Neutrophil (primary cell): Measurements from ENCODE around the gene JARID2.

Experiments
- H3K27ac ChIP-seq: fragments of 200-600 bp; sonication (generic); 2 replicates; pipeline ENCODE4 v1.5.1; 2016; ENCODE audit warnings: mild to moderate bottlenecking, moderate library complexity
- H3K27me3 ChIP-seq: fragments of 200-600 bp; sonication (generic); 2 replicates; pipeline ENCODE4 v1.6.0; 2016; ENCODE audit warnings: mild to moderate bottlenecking
- H3K36me3 ChIP-seq: fragments of 200-600 bp; sonication (generic); 2 replicates; pipeline ENCODE4 v1.5.1; 2017
- H3K4me1 ChIP-seq, 2 experiments: fragments of 200-600 bp in 1 of 2; sonication (generic) in 1 of 2; 1 replicate in 1 of 2; 2 replicates in 1 of 2; pipeline versions ENCODE4 v1.5.1 to v1.6.1; 2013 to 2016; ENCODE audit warnings: low read depth in 1 of 2, low read length in 1 of 2, mild to moderate bottlenecking in 1 of 2, moderate library complexity in 1 of 2; ENCODE audit not compliant: control insufficient read depth in 1 of 2, insufficient read depth in 1 of 2
- H3K4me3 ChIP-seq, 2 experiments: fragments of 200-600 bp in 1 of 2; sonication (generic) in 1 of 2; 1 replicate in 1 of 2; 2 replicates in 1 of 2; pipeline ENCODE4 v1.5.1; 2013 to 2016; ENCODE audit warnings: low read depth in 1 of 2, low read length in 1 of 2, mild to moderate bottlenecking in 1 of 2, moderate library complexity in 1 of 2
- H3K9me3 ChIP-seq: fragments of 200-600 bp; sonication (generic); 2 replicates; pipeline ENCODE4 v1.5.1; 2016
- CTCF ChIP-seq: fragments of 200-600 bp; sonication (generic); IDR thresholded peaks from 2 replicates; pipeline ENCODE4 v1.5.1; 2016; ENCODE audit warnings: antibody characterized with exemption

JARID2 gene

DNA sequence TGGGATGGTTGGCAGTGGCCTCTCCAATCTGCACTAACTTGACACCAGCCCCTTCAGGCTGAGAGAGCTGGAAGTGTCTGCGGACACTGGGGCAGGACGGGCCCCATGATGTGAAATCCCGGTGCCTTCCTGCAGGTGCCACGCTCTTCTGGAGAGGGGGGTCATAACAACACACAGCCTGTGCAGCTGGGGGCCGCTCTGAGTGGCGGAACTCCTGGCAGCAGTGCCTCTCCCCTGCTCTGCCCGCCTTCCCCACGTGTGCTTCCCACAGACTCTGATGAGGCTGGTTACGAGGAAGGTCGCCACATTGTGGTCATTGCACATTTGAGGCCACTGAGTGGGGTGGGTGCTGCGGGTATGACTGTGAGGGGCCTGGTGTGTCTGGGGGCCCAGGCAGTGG, 271.7 kb downstream of the JARID2 start:
- Histone ChIP-seq H3K27me3 (no peaks in the 10 kb centered on the region), H3K4me1 (peaks cover 6 to 15% of the 10 kb centered on the region in 2 experiments), H3K36me3 (peaks cover 99% of the 10 kb centered on the region), H3K27ac (no peak overlapping the region), H3K4me3 (no peak overlapping the region), H3K9me3 (no peaks in the 10 kb centered on the region)
- no peak for TF ChIP-seq CTCF

DNA sequence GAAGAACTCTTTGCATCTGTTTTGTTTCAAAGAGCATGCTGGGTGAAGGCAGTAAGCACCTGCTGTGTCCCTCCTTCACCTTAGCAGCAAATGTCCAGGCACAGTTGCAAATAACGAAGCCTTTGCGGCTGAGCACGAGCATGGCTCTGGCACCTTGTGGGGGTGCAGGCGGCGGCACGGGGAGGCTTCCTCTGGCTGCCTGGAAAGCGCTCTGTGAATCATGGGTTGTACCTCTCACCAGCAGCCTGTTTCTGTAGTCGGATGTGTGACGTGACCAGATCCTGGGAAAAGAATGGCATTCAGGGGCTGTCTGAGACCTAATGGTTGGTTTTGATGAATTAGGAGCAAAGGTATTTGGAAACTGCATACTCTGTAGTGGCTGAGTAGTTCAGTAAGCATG, 272.2 kb downstream of the JARID2 start:
- no peak overlapping the region for H3K4me3 ChIP-seq
- H3K27ac ChIP-seq, result no peak overlapping the region
- H3K36me3 ChIP-seq, result peaks cover 99% of the 10 kb centered on the region
- H3K9me3 ChIP-seq, result no peaks in the 10 kb centered on the region
- peaks cover 7 to 20% of the 10 kb centered on the region in 2 experiments for H3K4me1 ChIP-seq
- H3K27me3 ChIP-seq, result no peaks in the 10 kb centered on the region
- TF ChIP-seq CTCF, result no peak

DNA sequence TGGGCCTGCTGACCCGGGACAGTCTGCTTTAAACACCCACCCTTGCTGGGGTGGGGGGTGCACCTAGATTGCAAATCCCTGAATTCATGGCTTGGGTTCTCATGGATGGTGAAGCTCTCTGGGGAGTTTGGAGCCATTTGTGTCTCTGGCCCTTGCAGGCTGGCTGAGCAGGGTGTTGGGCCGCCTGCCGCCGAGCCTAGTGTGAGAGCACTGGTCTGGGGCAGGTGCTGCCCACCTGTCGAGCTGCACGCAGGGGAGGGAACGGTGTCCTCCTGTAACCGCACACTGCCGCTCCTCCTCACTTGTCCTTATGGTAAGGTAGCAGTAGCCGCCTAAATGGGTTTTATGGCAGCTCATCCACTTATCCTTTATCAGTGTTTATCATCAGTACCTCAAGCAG, 273.0 kb downstream of the JARID2 start:
- Histone ChIP-seq H3K27ac (no peak overlapping the region), H3K4me3 (no peak overlapping the region), H3K36me3 (peaks cover 97% of the 10 kb centered on the region), H3K27me3 (no peaks in the 10 kb centered on the region), H3K4me1 (peaks cover 7 to 20% of the 10 kb centered on the region in 2 experiments), H3K9me3 (no peaks in the 10 kb centered on the region)
- TF ChIP-seq CTCF, result no peak

DNA sequence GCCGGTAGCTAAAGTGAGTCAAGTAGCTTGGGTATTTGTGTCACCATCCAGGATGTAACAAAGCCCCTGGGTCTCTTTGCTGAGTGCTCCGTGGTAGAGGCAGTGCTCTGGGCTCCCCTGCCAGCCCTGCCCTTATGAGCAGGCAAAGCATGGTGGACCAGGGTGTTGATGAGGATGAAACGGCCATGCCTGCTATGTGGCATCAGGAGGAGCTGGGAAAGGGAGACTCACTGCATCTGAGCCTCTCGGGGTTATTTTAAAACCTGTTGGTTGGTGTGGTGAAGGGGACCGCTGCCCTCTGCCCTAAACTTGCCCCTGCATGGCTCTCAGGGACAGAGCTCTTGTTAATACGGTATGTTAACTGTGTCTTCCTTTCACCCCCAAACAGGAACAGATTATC, 273.8 kb downstream of the JARID2 start:
- Histone ChIP-seq H3K36me3 (peaks cover 97% of the 10 kb centered on the region), H3K27ac (no peak overlapping the region)

GRCh38 chr6:15520626-15521203, 274.8 kb downstream of the JARID2 start:
- no peaks in the 10 kb centered on the region for H3K9me3 ChIP-seq
- H3K4me1 ChIP-seq, result peaks cover 7 to 20% of the 10 kb centered on the region in 2 experiments
- no peak overlapping the region for H3K27ac ChIP-seq
- H3K4me3 ChIP-seq, result no peak overlapping the region
- peaks cover 87% of the 10 kb centered on the region for H3K36me3 ChIP-seq
- no peaks in the 10 kb centered on the region for H3K27me3 ChIP-seq
- TF ChIP-seq CTCF, result no peak

More for the DNA sequence above, 273.8 kb downstream of the JARID2 start:
- H3K4me3 ChIP-seq, result no peak overlapping the region
- H3K27me3 ChIP-seq, result no peaks in the 10 kb centered on the region
- H3K4me1 ChIP-seq, result peaks cover 7 to 20% of the 10 kb centered on the region in 2 experiments
- no peaks in the 10 kb centered on the region for H3K9me3 ChIP-seq
- no peak for TF ChIP-seq CTCF
